ENCODE results near the gene MTHFS.

DNA sequence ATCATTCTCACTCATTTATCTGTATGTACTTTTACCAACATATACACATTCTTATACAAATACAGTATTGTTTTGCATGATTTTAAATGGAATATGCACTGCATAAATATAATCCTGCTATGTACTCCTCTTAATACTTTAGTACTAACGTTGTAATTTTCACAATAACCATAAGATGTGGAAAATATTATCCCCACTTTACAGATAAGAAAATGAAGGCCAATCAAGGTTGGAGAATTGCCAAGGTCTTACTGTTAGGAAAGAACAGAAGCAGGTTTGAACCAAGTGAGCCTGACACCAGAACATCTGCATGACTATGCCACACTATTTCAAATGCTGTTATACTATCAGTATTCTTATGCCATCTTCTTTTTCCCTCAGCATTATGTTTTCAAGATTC lies 41.3 kb upstream of the MTHFS start:
- TF ChIP-seq POLR2AphosphoS5 (IDR thresholded peaks at IDR 0.05; ENCODE audit: low read depth, low read length) (no peak), SIN3A (IDR thresholded peaks at IDR 0.05; ENCODE audit: borderline replicate concordance, insufficient read depth, low read length) (no peak)
